Chondrocyte (in vitro differentiated cells): Measurements from ENCODE around the gene USP7. TPM values are rescaled to one million over a fixed set of nuclear protein-coding genes. Genes with fewer than 3 reads are reported as not detected.
"Not testable (repeated sequence)": the region's sequence is repeated elsewhere in the genome, so short reads cannot be mapped to it uniquely, and the experiment has no call there.

Experiments
- DNase-seq: peaks from one replicate; pipeline ENCODE4 v3.0.0; 2021; ENCODE audit warnings: mixed read lengths, low spot score
- H3K27ac Mint-ChIP-seq: one replicate; pipeline ENCODE4 v1.8.0; 2021; ENCODE audit warnings: mild to moderate bottlenecking, moderate library complexity, mixed read lengths; ENCODE audit not compliant: unreplicated experiment
- H3K27me3 Mint-ChIP-seq: 2 replicates; pipeline ENCODE4 v1.8.0; 2021; ENCODE audit warnings: low read depth, mixed read lengths
- H3K36me3 Mint-ChIP-seq: 2 replicates; pipeline ENCODE4 v1.8.0; 2021; ENCODE audit warnings: low read depth, mixed read lengths
- H3K4me1 Mint-ChIP-seq: 2 replicates; pipeline ENCODE4 v1.8.0; 2021; ENCODE audit warnings: low read depth, mild to moderate bottlenecking, mixed read lengths
- H3K4me3 Mint-ChIP-seq: one replicate; pipeline ENCODE4 v1.8.0; 2021; ENCODE audit warnings: mild to moderate bottlenecking, moderate library complexity, mixed read lengths; ENCODE audit not compliant: unreplicated experiment
- H3K9me3 Mint-ChIP-seq: 2 replicates; pipeline ENCODE4 v1.8.0; 2021; ENCODE audit warnings: low read depth, mixed read lengths
- total RNA-seq: library from RNA; stranded (reverse); gene quantifications from 3 replicates; pipeline ENCODE4 v1.2.1, GENCODE V29; 2021
- TF ChIP-seq, protein P1 (sequence below): fragments of 200-600 bp; sonication (generic); IDR thresholded peaks from 2 replicates; pipeline ENCODE4 v1.5.0; 2021; ENCODE audit warnings: antibody characterized with exemption, mild to moderate bottlenecking, moderate library complexity

USP7 gene
- total RNA-seq, 1 donor from 2014 or later: 90.6 TPM

DNA sequence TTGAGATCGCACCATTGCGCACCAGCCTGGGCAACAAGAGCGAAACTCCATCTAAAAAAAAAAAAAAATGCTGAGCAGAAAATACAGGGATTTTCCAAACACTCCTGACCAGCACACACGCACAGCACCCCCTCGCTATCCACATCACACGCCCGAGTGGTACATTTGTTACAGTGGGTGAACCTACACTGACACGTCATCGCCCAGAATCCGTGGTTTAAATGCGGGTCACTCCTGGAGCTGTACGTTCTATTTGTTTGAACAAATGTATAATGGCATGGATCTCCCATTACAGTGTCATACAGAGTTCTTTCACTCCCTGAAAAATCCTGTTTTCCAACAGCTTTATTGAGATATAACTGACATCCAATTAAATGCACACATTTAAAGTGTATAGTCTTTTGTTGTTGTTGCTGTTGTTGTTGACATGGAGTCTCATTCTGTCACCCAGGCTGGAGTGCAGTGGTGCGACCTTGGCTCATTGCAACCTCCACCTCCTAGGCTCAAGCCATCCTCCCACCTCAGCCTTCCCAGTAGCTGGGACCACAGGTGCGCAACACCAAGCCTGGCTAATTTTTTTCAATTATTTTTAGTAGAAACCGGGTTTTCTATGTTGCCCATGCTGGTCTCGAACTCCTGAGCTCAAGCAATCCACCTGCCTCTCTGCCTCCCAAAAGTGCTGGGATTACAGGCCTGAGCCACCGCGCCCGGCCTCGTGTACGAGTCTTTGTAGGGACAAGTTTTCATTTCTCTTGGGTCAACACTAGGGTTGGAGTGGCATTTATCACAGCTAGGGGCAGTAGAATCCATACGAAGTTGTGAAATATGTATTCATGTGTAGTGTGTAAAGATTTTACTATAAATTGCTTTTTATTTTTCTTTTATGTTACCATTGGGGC, 90.5 kb downstream of the USP7 start:
- H3K4me3 Mint-ChIP-seq: no peak overlapping the region
- no peaks in the 10 kb centered on the region for H3K27me3 Mint-ChIP-seq

DNA sequence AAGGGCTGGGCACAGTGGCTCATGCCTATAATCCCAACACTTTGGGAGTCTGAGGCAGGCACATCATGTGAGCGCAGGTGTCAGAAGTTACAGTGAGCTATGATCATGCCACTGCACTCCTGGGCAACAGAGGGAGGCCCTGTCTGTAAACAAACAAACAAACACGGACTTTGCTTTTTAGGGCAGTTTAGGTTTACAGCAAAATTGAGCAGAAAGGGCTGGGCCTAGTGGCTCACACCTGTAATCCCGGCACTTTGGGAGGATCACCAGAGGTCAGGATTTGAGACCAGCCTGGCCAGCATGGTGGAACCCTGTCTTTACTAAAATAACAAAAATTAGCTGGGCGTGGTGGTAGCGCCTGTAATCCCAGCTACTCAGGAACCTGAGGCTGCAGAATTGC, 91.6 kb downstream of the USP7 start:
- H3K27me3 Mint-ChIP-seq: no peaks in the 10 kb centered on the region
- peaks cover 28% of the 10 kb centered on the region for H3K4me1 Mint-ChIP-seq
- no peaks in the 10 kb centered on the region for H3K9me3 Mint-ChIP-seq
- no peak overlapping the region for H3K27ac Mint-ChIP-seq
- DNase-seq: no peak
- H3K4me3 Mint-ChIP-seq: no peak overlapping the region
- TF ChIP-seq, protein P1, sequence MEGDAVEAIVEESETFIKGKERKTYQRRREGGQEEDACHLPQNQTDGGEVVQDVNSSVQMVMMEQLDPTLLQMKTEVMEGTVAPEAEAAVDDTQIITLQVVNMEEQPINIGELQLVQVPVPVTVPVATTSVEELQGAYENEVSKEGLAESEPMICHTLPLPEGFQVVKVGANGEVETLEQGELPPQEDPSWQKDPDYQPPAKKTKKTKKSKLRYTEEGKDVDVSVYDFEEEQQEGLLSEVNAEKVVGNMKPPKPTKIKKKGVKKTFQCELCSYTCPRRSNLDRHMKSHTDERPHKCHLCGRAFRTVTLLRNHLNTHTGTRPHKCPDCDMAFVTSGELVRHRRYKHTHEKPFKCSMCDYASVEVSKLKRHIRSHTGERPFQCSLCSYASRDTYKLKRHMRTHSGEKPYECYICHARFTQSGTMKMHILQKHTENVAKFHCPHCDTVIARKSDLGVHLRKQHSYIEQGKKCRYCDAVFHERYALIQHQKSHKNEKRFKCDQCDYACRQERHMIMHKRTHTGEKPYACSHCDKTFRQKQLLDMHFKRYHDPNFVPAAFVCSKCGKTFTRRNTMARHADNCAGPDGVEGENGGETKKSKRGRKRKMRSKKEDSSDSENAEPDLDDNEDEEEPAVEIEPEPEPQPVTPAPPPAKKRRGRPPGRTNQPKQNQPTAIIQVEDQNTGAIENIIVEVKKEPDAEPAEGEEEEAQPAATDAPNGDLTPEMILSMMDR: no peak
- H3K36me3 Mint-ChIP-seq: no peaks in the 10 kb centered on the region

More for the DNA sequence above, 90.5 kb downstream of the USP7 start:
- DNase-seq: no peak
- Mint-ChIP-seq H3K4me1 (peaks cover 19% of the 10 kb centered on the region), H3K27ac (no peak overlapping the region), H3K9me3 (no peaks in the 10 kb centered on the region), H3K36me3 (no peaks in the 10 kb centered on the region)
- TF ChIP-seq, protein P1: peak; percentile 62

DNA sequence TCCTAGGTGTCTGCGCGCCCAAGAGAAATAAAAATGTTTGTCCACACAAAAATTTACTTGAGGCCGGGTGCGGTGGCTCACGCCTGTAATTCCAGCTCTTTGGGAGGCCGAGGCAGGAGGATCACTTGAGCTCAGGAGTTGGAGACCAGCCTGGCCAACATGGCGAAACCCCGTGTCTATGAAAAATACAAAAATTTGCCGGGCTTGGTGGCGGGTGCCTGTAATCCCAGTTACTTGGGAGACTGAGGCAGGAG, 93.8 kb downstream of the USP7 start:
- not testable (repeated sequence) for DNase-seq, H3K27ac Mint-ChIP-seq, H3K9me3 Mint-ChIP-seq, H3K27me3 Mint-ChIP-seq, H3K4me3 Mint-ChIP-seq, H3K36me3 Mint-ChIP-seq
- H3K4me1 Mint-ChIP-seq: peaks cover 47% of the 10 kb centered on the region

DNA sequence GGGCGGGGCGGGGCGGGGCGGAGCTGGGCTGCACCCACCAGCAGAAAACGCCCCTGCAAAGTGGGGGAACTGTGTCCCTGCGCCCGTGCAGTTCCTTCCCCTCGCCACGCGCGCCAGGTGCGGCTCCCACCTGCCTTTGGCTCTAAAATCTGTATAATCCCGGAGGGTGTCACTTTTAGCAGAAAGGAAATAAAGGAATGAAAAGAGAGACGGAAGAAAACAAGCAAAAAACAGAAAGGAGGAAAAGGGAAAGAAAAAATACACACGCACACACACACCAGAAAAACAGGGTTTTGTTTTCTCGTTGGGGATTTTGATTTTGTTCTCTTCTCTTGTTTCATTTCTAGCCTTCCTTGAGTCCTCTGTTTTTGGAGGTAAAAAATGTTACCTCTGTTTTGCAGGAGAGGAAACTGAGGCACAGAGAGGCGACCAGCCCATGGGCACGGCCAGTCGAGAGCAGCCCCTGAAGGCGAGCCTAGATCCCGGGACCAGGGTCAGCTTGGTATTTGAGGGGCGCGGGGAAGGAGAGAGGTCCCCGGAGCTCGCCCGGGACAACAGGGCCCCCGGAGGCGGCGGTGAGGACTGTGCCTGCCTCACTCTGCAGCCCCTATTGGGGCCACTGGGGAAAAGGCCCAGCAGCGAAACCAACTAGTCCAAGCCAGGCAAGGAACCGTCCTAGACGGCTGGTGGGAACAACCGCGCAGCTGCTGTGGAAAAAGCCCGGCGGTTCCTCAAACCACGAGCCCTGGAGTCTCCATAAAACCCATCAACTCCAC, 94.3 kb downstream of the USP7 start:
- Mint-ChIP-seq H3K9me3 (no peaks in the 10 kb centered on the region), H3K4me1 (peaks cover 51% of the 10 kb centered on the region), H3K36me3 (no peaks in the 10 kb centered on the region), H3K27ac (peak overlapping the region; percentile 50), H3K27me3 (no peaks in the 10 kb centered on the region), H3K4me3 (peak overlapping the region; percentile 70)
- DNase-seq: no peak
- TF ChIP-seq, protein P1: peak; percentile 3

DNA sequence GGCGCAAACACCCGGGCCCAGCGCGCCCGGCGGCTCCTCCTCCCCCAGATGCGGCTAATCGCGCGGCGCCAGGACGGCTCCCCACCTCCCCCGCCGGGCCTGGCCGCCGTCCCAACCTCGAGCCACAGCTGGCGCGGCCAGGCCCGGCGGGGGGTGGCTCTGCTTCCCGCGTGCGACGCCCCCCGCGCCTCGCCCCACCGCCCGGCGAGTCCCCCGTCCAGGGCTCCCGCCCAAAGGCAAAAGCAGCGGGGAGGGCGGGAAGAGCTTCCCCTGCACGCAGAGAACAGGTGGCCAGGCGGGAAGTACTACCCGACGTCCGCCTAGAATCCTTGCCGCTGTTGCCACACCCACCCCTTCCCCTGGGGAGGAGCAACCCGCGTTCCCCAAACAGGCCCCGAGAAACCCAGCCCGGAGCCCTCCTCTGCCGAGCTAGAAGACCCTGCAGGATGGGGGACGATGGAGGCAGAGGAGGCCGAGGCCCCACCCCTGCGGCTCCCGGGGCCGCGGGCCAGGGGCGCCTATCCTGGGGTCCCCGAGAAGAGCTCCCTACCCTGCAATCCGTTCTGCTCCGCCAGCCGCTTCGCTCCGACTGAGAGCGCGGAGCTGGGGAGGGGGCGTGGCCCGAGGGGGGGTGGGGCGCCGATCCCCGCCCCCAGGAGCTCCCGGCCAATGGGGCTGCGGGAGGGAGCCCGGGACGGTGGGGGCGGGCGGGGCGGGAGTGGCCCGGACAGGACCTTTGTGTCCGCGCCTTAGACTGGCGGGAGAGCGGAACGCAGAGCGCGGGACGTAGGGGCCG, 95.1 kb downstream of the USP7 start, which contains the start of gene CARHSP1:
Gene CARHSP1 (minus strand): TSS at position 591 of the 796 bp plus-strand sequence. CDS start 9,678 bp downstream, outside the sequence.
- Mint-ChIP-seq H3K4me1 (peaks cover 55% of the 10 kb centered on the region), H3K27me3 (no peaks in the 10 kb centered on the region), H3K36me3 (no peaks in the 10 kb centered on the region), H3K9me3 (no peaks in the 10 kb centered on the region), H3K27ac (peak within 1 kb of the TSS; percentile 93), H3K4me3 (peak within 1 kb of the TSS; percentile 94)
- TF ChIP-seq, protein P1: no peak
- no peak for DNase-seq
